NCI-H187 treated with DMSO at 0.1 percent for 48 hours (cell line): ENCODE data around the gene TRPV2.

Source experiments
- DNase-seq: peaks from one replicate; lab custom pipeline; 2025; lab: John Stamatoyannopoulos, UW

Gene TRPV2

DNA sequence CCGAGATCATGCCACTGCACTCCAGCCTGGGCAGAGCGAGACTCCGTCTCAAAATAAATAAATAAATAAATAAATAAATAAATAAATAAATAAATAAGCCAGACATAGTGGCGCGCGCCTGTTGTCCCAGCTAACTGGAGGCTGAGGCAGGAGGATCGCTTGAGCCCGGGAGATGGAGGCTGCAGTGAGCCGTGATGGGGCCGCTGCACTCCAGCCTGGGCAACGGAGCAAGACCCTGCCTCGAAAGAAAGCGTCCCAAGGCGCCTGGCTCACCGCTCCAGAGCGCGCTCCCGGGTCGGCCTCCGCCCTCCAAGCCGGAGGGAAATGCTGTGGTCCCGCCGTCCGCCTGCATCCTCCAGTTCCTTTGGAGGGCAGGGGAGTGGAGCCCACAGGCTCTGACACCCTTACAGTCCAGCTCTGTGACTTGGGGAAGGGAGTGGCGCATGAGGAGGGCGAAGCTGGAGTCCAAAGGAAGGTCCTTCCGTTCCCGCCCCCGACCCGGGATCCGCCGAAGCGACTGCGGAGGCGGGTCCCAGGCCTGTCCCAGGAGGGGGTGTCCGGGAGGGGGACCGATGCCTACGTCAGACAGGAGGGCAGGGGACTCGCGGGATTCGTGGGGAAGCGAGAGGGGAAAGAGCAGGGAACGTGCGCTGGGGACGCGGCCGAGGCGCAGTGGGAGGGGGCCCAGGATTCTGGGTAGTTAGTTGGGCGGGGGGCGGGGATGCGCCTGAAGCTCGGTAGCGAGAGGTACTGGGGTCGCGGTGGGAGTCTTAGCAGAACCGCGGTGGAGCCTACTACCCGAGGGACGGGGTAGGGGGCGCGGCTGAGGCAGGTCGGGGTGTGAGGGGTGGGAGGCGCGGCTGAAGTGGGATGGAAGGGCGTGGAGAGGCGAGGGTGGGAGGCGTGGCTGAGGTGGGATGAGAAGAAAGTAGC, 8.4 kb upstream of the TRPV2 start:
- no peak for DNase-seq

DNA sequence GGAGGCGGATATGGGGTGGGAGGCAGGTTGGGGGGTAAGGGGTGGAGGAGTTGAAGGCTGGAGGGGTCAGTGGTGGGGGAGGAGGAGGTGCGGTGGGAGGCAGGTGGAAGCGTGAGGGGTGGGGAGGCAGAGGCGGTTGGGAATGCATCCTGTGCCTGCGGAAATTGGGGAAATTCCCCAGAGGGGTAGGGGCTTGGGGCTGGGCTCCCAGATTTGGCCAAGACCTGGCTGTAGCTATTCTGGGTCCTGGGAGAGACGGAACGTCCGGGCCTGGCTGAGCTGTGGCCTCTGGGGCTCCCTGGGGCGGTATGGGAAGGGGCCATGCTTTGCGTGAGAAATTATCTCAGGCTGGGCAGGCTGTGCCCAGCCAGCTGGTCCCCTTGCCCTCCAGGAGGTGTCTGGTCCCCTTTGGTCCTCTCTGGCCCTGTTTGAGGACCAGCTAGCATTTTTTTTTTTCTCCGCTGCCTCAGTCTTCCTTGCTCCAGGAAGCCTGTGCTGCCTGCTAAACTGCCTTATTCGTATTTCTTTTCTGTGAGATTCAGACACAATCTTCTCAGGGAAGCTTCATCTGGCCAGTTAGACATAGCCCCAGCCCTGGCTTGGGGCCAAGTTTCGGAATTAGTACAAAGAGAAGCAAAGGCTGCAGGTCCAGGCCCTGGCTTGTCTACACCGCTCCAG, 7.3 kb upstream of the TRPV2 start:
- no peak for DNase-seq

DNA sequence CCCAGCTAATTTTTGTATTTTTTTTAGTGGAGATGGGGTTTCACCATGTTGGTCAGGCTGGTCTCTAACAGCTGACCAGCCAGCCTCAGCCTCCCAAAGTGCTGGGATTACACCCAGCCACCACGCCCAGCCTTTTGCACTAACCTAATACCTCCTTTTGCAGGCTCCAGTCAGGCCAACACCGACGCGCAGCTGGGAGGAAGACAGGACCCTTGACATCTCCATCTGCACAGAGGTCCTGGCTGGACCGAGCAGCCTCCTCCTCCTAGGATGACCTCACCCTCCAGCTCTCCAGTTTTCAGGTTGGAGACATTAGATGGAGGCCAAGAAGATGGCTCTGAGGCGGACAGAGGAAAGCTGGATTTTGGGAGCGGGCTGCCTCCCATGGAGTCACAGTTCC, 2.0 kb downstream of the TRPV2 start:
- no peak for DNase-seq

DNA sequence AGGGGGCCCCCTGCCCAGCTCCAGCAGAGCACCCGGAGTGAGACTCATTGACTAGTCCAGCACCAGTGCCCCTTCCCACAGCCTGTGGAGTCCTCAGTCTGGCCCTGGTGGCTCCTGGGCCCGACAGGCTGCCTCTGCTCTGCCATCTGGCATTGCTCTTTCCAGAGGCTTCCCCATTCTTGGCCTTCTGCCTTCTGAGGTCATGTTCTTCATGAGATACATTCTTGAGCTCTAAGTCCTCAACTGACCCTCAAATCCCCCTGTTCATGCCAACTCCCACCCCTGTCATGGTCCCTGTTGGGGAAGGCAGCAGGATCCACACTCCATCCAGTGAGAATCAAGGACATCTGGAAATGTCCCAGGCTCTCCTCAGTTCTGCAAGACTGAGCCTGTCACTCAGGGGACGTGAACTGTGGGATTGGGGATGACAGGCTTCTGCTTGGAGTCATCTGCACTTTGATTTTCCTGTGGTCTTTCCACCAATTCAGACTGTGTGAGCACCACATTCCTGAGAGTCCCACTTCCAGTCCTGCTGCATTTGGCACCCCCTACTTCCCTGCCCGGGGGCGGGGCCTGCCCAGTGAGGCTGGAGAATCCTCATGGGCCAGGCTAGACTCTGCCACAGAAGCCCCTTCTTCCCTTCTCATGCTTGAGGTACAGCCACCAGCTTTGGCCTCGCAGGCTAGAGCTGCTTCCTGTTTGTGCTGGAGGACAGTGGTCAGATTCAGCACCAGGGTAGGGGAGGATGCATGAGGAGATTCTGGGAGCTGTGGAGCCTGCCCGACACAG, 2.7 kb downstream of the TRPV2 start:
- DNase-seq: no peak

DNA sequence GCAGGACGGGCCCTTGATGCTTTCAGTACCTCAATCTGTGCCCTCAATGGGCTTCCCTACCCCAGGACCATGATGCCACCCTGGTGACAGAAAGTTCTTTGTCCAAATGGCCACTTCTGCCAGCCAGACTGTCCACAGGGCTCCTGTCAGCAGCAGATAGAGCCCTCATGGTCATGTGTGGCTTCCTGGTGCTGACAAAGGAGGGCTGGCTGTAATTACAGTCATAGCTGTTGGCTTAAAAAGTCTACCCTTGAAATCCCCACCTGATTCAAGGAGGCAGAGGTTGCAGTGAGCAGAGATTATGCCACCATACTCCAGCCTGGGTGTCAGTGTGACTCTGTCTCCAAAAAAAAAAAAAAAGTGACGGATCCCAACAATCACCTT, 3.3 kb downstream of the TRPV2 start:
- no peak for DNase-seq

DNA sequence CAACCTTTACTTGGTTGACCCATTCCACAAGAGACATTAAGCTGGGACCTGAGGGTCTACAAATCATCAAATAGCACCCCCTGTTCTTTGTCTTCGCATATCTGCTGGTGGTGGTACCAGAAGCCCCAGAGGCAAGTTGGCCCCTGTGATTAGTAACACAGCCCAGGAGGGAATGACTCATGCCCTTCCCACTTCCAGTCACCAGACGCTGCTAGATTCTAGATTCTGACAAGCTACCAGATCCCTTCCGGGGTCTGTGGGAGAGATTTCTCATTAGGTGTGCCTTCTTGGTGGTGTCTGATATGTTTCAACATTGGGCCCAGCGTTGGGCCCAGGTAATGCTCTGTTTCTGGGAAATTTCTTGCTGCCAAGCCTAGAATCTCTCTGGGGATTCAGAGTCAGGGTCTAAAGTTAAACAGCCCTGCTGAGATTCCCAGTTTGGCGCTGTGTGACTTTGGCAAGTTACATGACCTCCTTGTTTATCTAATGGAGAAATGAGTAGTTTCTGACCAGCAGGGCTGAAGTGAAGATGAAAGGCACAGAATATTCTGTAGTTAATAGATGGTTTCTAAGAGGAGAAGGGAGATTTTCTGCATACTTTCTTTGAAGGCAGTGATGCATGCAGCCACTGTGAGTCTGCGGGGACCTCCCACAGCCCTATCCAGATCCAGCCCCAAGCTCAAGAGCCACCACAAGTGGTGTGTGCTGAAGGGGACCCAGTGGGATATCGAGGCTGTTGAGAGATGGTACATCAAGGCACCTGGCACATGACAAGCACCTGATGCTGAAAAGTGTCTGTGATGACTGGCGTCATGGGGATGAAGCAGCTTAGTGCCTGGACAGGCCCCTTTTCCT, 3.9 kb downstream of the TRPV2 start:
- DNase-seq: peak; percentile 70

DNA sequence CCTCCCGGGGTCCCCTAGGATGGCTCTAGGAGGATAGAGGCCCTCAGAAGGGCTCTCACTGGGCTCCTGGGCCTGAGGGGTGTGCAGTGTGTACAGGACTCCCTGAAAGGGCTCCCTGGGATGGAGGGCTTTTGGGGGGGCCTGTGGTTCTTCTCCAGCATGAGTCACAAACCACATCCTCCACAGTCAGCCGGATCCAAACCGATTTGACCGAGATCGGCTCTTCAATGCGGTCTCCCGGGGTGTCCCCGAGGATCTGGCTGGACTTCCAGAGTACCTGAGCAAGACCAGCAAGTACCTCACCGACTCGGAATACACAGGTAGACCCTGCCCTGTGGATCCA, 4.5 kb downstream of the TRPV2 start:
- DNase-seq: no peak

DNA sequence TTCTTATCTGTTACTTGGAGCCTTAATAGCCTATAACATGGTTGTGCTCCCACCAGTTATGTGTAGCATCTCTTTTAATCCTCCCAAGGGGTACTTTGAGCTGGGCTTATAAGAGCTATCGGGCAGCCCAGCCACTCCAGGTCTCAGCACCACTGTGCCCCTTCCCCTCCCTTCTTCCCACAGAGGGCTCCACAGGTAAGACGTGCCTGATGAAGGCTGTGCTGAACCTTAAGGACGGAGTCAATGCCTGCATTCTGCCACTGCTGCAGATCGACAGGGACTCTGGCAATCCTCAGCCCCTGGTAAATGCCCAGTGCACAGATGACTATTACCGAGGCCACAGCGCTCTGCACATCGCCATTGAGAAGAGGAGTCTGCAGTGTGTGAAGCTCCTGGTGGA, 7.0 kb downstream of the TRPV2 start:
- DNase-seq: no peak

DNA sequence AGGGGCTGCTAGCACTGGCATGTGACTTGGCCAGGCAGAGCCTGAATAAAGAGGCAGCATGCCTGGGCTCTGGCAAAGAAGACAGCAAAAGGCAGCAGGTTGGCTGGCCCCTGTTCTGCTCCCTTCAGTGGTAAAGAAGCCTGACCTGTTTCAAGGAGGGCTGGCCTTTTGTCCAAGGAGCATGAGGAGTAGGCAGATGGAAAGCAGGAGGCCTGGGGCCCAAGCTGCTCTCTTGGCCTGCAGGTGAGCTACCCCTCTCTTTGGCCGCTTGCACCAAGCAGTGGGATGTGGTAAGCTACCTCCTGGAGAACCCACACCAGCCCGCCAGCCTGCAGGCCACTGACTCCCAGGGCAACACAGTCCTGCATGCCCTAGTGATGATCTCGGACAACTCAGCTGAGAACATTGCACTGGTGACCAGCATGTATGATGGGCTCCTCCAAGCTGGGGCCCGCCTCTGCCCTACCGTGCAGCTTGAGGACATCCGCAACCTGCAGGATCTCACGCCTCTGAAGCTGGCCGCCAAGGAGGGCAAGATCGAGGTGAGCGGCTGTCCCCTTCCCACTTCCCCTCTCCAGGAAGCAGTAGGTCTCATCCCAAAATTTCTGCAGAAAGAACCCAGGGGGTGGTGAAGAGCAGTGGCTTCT, 8.0 kb downstream of the TRPV2 start:
- no peak for DNase-seq

DNA sequence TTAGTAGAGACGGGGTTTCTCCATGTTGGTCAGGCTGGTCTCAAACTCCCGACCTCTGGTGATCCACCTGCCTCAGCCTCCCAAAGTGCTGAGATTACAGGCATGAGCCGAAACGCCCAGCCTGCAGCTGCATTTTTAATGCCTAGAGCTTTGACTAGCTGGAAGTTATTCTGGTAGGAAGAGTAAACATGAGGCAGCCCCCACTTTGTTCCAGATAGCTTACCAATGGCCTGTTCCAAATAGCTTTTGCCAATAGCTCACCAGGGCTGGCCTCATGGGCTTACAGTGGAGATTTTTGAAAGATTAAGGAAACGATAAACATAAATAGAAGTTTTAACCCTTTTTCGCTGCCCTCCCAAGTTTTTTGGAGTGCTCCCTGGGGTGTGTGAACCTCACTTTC, 9.8 kb downstream of the TRPV2 start:
- DNase-seq: no peak

DNA sequence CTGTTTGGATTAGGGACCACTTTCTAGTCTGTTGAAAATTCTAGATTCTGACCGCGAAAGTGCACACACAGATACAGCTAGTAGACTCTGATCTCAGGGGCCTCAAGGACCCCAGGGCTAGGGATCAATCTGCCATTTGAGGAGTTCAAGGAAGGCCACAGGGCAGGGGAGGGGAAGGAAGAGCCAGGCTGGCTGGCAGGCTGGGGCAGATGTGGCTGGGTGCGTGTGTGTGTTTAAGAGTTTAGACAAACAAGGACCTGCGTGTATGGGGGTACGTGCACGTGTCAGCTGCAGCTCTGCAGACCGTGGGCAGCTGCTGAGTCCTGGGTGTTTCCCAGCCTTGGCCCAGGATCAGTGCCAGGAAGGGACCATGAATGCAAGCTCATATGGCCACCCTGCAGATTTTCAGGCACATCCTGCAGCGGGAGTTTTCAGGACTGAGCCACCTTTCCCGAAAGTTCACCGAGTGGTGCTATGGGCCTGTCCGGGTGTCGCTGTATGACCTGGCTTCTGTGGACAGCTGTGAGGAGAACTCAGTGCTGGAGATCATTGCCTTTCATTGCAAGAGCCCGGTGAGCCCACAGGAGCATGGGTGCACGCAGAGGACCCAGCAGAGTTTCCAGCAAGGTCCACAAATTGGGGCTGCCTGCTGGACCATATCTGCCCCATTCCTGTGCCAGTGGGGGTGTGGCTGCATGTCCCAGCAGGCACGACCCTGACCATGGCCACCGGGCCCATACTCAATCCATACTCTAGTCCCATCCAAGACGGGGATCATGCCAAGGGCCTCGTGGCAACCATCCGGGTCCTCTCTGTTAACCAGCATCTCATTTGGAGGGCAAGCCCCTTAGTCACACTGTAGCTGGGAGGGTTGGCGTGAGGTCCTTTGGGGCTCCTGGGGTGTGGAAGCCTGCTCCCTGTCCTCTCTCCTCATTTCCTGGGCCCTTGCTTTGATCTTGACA, 10.6 kb downstream of the TRPV2 start:
- no peak for DNase-seq

DNA sequence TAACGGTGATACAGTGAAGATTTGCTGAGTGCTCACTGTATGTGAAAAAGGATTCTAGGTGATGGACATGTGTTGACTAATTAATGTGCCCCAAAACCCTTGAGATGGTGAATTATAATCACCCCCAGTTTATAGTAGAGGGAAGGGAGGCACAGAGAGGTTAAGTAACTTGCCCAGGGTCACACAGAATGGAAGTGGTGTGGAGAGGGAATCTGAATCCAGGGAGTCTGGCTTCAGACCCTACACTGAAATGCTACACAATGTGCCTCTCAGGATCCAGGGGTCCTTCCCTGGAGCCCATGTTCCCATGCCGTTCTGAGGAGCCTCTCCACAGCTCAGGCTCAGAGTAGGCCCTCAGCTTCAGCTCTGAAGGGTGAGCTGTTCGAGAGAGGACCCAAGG, 11.6 kb downstream of the TRPV2 start:
- DNase-seq: no peak

DNA sequence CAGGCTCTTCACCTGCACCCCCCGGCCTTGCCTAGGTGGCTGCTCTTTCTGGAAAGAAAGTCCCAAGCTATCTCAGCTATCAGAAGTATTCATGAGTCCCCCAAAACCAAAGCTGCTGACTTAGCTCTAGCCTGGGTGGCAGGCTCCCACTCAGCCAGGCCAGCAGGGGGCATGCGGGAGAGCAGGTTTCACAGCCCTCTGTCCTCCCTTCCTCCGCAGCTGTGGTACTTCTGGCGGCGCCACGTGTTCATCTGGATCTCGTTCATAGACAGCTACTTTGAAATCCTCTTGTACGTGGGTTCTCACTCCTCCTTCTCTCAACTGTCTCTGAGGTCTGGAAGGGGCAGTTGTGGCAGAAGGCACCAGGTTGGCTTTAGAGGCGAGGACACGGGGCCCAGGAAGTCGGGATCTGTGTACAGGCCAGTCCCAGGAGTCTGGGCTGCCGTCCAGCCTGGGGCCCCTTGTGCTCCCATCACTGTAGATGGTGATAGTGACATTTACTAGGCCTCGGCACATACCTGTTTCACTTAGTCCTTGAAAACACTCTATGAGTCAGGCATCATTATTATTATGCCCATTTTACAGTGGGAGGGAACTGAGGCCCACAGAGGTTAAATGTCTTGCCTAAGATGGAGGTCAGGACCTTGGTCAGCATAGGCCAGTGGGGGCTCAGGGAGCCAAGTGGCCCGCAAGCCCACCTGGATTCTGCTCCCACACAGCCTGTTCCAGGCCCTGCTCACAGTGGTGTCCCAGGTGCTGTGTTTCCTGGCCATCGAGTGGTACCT, 12.9 kb downstream of the TRPV2 start:
- DNase-seq: no peak

DNA sequence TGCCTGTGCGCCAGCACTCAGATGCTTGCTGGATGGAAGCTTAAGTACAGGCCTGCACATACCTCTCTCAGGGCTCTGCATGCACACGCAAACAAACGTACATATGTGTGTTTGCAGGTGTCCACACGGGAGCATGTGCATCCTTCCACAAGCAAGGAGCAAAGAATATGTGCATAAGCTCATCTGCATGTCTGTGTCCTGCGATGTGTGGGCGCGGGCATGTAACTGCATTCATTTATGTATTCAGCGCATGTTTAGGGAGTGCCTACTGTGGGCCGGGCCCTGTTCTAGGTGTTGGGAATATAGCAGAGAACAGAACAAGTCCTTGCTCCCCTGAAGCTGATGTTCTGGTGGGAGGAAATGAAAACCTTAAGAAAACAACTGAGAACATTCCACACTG, 13.7 kb downstream of the TRPV2 start:
- no peak for DNase-seq

DNA sequence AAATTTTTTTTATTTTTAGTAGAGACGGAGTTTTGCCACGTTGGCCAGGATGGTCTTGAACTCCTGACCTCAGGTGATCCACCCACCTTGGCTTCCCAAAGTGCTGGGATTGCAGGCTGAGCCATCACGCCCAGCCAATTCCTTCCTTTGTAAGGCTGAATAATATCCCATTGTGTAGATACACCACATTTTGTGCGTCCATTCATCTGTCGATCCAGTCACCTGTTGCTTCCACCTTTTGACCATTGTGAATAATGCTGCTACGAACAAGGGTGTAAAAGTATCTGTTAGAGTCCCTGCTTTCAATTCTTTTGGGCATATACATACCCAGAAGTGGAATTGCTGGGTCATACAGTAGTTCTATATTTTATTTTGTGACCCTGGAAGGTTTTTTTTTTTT, 15.3 kb downstream of the TRPV2 start:
- no peak for DNase-seq

DNA sequence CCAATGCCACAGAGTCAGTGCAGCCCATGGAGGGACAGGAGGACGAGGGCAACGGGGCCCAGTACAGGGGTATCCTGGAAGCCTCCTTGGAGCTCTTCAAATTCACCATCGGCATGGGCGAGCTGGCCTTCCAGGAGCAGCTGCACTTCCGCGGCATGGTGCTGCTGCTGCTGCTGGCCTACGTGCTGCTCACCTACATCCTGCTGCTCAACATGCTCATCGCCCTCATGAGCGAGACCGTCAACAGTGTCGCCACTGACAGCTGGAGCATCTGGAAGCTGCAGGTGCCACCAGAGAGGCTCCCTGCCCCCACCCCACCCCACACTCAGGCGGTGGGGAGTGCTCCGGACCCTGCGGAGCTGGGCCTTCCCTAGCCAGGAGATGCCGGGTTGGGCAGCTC, 16.6 kb downstream of the TRPV2 start:
- DNase-seq: no peak

DNA sequence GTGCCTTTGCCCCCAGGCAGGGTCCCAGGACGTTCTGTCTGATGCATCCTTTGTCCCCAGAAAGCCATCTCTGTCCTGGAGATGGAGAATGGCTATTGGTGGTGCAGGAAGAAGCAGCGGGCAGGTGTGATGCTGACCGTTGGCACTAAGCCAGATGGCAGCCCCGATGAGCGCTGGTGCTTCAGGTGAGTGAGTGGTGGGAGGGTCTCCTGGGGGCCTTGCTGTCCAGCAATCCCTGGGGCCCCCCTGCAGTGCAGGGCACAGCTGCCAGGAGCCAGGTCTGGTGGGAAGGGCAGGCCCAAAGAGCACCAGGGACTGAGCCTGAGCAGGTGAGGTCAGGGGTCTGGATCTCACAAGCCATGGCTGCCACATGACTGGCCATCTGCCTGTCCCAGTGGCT, 18.1 kb downstream of the TRPV2 start:
- DNase-seq: no peak

DNA sequence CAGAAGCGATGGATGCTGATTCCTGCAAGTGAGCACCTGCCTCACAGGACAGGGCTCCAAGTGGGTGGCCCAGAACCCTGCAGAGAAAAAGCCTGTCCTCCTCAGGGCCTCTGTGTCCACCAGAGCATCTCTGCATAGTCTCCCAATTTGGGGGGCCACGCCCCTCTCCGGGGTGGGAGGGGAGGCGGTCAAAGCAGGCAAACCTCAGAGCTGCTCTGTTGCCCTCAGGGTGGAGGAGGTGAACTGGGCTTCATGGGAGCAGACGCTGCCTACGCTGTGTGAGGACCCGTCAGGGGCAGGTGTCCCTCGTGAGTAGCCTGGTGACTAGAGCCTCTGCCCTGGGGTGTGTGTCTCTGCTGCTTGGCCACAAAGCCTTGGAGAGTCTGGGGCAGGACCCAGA, 19.3 kb downstream of the TRPV2 start:
- no peak for DNase-seq
